HG03520 (cell line): ENCODE results near the gene DNAAF5.

Experiments
- ATAC-seq: cut with Tn5 transposase; IDR thresholded peaks from one replicate; pipeline ENCODE4 v1.9.1; 2021; ENCODE audit warnings: mild to moderate bottlenecking, moderate library complexity; ENCODE audit not compliant: unreplicated experiment

DNAAF5 gene

DNA sequence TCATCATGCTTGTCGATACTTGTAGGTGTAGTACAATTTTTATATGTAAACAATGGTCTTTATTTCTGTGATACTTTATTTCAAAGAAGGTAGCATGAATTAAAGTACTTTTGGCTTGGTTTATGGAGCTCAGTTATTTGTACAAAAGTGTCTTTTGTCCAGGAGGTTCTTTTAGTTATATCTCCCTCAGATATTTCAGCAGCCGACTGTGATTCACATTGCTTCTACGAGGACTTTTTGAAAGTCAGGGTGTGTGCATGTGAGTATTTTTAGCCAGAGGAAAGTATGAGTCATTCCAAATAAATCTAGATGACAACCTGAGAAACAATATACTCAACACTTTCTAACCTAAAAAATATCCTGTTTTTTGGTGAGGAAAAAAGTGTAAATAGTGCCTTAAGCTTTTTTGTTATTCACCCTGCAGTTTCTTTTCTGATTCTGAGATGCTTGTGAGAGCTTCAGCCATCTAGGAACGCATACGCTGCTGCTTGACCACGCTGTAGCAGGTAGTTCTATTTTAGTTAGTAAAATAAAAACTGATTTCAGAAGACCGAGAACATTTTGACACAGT lies 105.2 kb downstream of the DNAAF5 start:
- ATAC-seq, result peak; percentile 52

DNA sequence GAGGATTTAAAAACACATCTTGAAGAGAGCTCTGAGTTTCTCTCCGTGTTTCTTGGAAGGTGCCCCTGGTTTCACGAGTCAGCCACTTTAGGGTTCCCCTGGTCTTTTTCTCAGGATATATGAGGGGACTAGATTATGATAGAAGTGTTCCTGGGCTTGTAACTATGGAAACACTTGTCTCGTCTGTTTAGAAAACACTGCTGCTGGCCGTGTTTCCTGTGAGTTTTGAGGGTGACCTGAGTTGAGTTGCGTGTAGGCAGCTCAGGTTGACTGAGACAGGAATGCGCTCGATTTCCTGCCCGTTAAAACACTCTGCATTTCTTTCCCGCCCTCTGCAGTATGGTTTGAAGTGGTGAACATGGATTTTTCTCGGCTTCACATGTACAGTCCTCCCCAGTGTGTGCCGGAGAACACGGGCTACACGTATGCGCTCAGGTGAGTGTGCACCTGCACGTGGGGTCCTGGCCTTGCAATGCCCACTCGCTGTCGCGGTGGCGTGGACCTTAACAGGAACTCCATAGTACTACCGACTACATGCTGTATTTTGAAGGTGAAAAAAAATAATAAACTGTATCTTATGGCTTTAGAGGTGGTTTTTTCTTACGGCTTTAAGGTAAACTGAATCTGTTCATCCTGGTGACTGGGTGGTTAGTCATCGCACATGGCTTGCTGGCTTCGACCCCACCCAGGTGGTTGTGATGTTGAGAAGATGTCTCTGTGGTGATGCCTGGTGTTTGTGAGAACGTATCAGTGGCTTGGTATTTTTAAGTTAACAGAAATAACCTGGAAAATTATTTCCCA lies 105.9 kb downstream of the DNAAF5 start, which contains the start of gene SUN1:
Gene SUN1 (plus strand): TSS at position 310 of the 801 bp plus-strand sequence. CDS start 49 bp downstream, at position 359.
- peak; percentile 43 for ATAC-seq

DNA sequence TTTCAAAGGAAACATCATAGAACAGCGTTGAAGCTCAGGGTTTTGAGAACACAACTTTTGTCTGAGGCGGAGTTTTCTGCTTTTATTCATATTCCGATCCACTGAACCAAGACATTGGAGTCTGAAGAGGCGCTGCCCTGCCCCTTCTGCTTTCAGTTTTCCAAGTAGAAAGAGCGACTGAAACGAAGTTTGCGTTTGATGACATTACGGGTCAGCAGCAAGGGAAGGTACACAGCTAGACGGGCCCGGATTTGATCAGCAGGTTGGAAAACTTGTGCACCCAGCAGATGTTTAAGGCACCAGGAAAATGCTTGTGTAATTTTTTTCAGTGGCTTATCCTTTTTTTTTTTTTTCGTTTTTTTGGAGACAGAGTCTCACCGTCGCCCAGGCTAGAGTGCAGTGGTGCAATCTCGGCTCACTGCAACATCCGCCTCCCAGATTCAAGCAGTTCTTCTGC lies 106.5 kb downstream of the DNAAF5 start:
- no peak for ATAC-seq

DNA sequence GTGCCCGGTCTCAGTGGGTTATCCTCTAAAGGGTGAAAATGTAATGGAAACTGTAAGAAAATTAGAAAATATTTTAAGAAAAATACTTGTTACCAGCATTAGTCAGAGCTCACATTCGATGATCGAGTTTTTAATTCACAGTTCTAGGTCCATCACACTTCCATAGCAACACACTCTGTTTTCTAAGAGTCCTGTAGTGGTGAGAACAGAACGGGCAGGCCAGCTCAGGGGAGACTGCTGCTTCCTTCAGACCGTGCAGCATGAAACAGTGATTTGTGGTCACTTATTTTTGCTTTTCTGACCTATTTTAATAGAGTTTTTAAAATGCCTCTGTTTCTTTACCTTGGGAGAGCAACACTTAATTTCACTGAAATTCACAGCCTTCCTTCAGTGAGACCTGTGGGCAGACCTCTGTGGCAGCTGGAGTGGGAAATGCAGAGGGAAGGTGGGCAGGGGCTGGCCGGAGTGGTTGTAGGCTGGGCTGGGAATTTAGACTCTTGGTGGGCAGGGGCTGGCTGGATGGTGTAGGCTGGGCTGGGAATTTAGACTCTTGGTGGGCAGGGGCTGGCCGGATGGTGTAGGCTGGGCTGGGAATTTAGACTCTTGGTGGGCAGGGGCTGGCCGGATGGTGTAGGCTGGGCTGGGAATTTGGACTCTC lies 107.2 kb downstream of the DNAAF5 start:
- no peak for ATAC-seq

DNA sequence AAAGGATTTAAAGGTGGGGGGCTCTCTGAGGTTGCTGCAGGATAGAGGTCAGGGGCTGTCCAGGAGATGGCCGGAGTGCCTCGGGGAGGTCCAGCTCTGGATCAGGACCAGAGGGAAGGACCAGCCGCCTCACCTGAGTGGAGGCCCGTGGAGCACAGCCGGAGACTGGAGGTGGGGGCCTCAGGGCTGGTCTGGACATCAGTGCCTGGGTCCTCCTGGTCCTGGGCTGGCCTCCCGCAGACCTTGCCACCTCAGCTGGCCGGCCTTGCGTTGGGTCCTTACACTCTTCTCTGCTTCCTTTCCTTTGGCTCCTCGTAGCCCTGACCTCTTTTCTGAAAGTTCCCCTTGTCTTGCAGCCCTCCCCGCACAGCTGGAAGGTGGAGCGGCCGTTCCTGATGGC lies 107.8 kb downstream of the DNAAF5 start:
- ATAC-seq, result no peak

DNA sequence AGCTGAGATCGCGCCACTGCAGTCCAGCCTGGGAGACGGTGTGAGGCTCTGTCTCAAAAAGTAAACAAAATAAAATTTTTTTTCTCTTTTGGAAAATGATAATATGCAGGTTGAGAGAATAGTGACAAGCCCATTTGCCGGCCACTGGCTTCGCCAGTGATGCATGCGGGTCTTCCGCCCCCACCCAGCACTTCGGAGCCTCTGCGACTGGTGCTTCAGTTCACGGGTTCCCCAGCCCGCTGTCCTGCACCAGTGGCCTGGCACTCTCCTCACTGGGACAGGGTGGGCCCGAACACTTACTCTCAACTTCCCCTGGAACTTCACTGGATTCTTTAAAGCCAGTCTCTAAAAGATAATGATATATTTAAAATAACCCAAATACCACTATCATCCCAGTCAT lies 108.5 kb downstream of the DNAAF5 start:
- ATAC-seq, result no peak

DNA sequence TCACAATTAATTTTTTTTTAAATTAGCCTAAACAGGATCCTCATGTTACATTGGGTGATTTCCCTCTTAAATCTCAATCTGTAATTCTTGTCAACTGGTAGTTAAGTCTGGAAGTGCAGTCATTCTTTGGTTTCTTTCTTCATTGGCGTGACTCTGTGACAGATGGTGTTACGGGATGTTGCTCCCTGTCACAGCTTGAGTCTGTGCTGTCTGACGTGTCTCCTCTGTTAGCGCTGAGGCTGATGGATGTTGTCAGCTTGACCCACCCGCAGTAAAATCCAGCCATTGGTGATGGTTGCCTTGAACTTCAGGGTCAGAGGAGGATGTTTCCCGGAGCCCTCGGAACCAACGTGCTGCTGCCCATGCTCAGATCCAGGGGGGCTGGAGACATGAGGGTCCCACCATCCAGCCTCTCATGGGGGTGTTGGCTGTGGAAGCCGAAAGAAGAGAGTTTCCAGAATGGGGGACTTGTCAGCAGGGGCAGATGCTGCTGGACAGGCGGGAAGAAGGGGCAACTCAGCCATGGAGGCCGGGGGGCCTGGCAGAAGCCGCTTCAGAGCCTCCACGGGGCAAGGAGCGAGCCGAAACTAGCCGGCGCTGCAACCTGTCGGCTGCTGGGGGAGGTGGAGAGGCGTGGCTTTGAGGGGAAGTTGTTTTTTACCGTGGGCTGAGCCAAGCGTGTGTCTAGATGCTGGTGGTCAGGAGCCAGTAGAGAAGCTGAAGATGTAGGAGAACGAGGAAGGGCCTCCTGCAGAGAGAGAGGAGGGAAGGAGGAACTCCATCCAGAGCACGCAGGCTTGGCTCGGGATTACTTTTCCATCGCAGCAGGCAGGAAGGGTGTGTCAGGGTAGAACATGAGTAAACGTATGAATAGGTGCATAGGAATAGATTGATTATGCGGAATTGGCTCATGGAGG lies 109.2 kb downstream of the DNAAF5 start:
- ATAC-seq, result no peak
